Brain microvascular endothelial cell (primary cell): ENCODE results near the gene THSD4.

Experiments
- DNase-seq: peaks from one replicate; pipeline ENCODE4 v3.0.0-alpha.2; 2020
- H3K27ac ChIP-seq: fragments of 250-450 bp; sonication (Bioruptor Pico); 2 replicates; pipeline ENCODE4 v1.5.1; 2020; ENCODE audit warnings: mild to moderate bottlenecking, moderate library complexity
- H3K27me3 ChIP-seq: fragments of 250-450 bp; sonication (Bioruptor Pico); replicated peaks from 2 replicates; pipeline ENCODE4 v1.5.1; 2020; ENCODE audit warnings: mild to moderate bottlenecking
- H3K36me3 ChIP-seq: fragments of 250-450 bp; sonication (Bioruptor Pico); replicated peaks from 2 replicates; pipeline ENCODE4 v1.5.1; 2020; ENCODE audit warnings: mild to moderate bottlenecking
- H3K4me3 ChIP-seq: 2 replicates; pipeline ENCODE4 v1.5.1; 2011; ENCODE audit warnings: low read depth, mild to moderate bottlenecking, control low read depth, low read length, moderate library complexity
- CTCF ChIP-seq: IDR thresholded peaks from 2 replicates; pipeline ENCODE4 v1.5.1; 2011; ENCODE audit warnings: low read depth, mild to moderate bottlenecking, moderate library complexity, low read length, control low read depth, inconsistent platforms; ENCODE audit errors: missing control alignments
- in situ Hi-C: cut with HindIII; loops from 2 replicates; pipeline ENCODE4 v1.10.0; 2017; ENCODE audit warnings: low sequenced_read_pairs, low pct_ligation_motif_present

Gene THSD4

GRCh38 chr15:71699977-71700376, 584.7 kb downstream of the THSD4 start:
- H3K27ac ChIP-seq, result no peak overlapping the region
- no peak overlapping the region for H3K4me3 ChIP-seq
- DNase-seq, result no peak
- in situ Hi-C loops, result no loop called here
- TF ChIP-seq CTCF, result no peak
- no peaks in the 10 kb centered on the region for H3K27me3 ChIP-seq
- no peaks in the 10 kb centered on the region for H3K36me3 ChIP-seq

- in situ Hi-C loops, result no loop called here
- no peaks in the 10 kb centered on the region for H3K36me3 ChIP-seq
- TF ChIP-seq CTCF, result no peak
- DNase-seq, result no peak
- H3K27ac ChIP-seq, result no peak overlapping the region
- H3K27me3 ChIP-seq, result no peaks in the 10 kb centered on the region
- H3K4me3 ChIP-seq, result no peak overlapping the region
Observed at GRCh38 chr15:71701808-71702207, 586.5 kb downstream of the THSD4 start.

GRCh38 chr15:71702496-71702895, 587.2 kb downstream of the THSD4 start:
- H3K36me3 ChIP-seq, result no peaks in the 10 kb centered on the region
- H3K27me3 ChIP-seq, result no peaks in the 10 kb centered on the region
- H3K4me3 ChIP-seq, result no peak overlapping the region
- TF ChIP-seq CTCF, result no peak
- no peak overlapping the region for H3K27ac ChIP-seq
- no peak for DNase-seq
- in situ Hi-C loops, result no loop called here

GRCh38 chr15:71705151-71705550, 589.9 kb downstream of the THSD4 start:
- TF ChIP-seq CTCF, result no peak
- Histone ChIP-seq H3K27me3 (no peaks in the 10 kb centered on the region), H3K36me3 (no peaks in the 10 kb centered on the region), H3K27ac (no peak overlapping the region), H3K4me3 (no peak overlapping the region)
- no peak for DNase-seq
- in situ Hi-C loops, result no loop called here

- no peak for TF ChIP-seq CTCF
- in situ Hi-C loops, result no loop called here
Observed at GRCh38 chr15:71706461-71707229, 591.4 kb downstream of the THSD4 start.

More at GRCh38 chr15:71706461-71707229, 591.4 kb downstream of the THSD4 start:
- no peaks in the 10 kb centered on the region for H3K27me3 ChIP-seq
- no peak for DNase-seq
- H3K4me3 ChIP-seq, result no peak overlapping the region
- H3K27ac ChIP-seq, result no peak overlapping the region
- H3K36me3 ChIP-seq, result no peaks in the 10 kb centered on the region
